GM18858 (cell line): Measurements from ENCODE around the gene KCNQ1.

Experiments
- ATAC-seq: cut with Tn5 transposase; IDR thresholded peaks from one replicate; pipeline ENCODE4 v1.9.1; 2021; ENCODE audit not compliant: unreplicated experiment

KCNQ1 gene

GRCh38 chr11:2519862-2520735 is 75.3 kb downstream of the KCNQ1 start:
- no peak for ATAC-seq

- ATAC-seq = no peak
Observed at GRCh38 chr11:2520736-2521035, 75.9 kb downstream of the KCNQ1 start.

DNA sequence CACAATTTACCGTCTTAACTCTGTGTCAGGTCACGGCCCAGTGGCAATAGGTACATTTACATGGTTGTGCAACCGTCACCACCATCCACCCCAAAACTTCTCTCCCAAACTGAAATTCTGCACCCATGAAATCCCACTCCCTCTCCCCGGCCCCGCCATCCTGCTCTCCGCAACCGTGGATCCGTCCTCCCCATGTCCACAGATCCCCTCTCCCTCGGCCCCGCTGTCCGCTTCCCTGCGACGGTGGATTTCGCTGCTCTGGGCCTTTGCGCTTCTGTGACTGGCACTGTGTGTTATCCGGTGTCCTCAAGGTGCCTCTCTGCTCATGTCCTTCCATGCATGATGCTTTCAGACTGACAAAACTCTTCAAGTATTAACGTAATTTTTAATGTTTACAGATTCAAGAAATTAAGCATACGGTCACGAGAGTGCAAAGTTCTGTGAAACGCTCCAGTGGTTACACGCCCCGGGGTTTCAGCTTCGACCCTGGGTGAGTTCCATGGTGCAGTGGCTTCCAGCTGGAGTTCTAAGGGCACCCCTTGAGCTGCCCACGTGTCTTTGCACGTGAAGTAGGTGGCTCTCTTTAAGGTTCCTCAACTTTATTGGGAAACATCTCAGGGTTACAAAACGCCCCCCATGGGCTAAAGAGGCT is 76.4 kb downstream of the KCNQ1 start:
- no peak for ATAC-seq

DNA sequence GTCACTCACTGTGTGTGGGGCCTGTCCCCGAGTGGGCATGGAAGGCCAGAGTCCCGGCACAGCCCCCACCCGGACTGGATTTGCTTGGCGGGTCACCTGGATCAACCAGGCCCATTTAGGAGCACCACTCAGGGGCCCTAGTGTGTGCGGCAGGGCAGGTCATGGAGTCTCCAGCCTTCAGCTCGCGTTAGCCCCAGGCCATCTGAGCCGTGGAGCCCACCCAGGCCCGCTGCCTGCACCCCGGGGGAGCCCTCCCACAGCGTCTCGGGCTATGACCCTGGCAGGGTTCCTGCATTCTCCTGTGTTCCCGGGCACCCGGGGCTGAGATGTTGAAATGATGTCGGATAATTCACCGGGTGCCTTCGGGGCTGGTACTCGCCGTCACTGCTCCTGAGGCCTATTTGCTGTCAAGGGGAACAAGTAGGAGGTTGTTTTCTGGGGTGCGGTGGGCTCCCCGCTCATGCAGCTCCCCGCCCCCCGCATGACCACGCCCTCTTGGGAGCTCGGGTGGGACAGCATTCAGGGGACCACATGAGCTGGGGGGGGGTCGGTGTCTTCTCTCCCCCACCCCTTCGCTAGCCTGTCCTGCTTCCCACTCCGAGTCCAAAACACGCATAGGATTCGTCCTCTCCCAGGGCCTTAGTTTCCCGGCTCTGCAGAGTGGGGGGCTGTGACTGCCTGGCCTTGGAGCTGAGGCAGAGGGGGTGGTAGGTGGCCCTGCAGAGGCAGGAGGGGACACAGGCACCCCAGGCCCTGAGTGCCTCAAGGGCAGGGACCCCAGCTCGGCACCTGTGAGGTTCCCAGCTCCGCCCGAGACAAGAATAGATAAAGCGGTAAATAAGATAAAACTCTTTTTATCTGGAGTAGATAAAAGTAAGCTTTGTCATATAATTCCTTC is 77.2 kb downstream of the KCNQ1 start:
- no peak for ATAC-seq

- ATAC-seq = no peak
Observed at GRCh38 chr11:2522631-2523255, 77.9 kb downstream of the KCNQ1 start.

DNA sequence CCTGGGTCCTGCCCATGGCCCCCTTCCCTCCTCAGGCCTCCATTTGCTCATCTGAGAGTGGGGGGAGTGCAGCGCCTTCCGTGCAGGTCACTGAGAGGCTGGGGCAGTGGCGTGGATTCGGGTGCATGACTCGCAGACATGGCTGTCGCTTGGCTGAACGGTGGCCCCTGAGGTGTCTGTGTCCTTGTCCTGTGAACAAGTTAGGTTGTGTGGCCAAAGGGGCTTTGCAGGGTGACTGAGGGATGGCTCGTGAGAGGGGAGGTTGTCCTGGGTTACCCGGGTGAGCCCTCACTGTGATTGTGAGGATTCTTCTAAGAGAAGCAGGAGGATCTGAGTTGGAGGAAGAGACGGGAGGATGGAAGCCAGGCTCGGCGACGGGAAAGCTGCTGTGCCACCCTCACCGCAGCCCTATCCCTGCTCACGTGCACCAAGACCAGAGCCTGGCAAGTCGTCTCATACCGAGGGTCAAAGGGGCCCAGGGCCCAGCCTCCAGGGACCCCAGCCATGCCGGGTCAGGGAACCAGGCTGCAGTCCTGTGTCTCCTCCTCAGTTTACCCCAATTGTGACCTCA is 79.1 kb downstream of the KCNQ1 start:
- no peak for ATAC-seq

GRCh38 chr11:2524446-2525165 is 79.8 kb downstream of the KCNQ1 start:
- no peak for ATAC-seq

GRCh38 chr11:2525166-2525861 is 80.5 kb downstream of the KCNQ1 start:
- ATAC-seq = no peak

GRCh38 chr11:2525941-2526807 is 81.4 kb downstream of the KCNQ1 start:
- no peak for ATAC-seq

- peak; percentile 68 for ATAC-seq
Observed at GRCh38 chr11:2526808-2527381, 82.1 kb downstream of the KCNQ1 start.

DNA sequence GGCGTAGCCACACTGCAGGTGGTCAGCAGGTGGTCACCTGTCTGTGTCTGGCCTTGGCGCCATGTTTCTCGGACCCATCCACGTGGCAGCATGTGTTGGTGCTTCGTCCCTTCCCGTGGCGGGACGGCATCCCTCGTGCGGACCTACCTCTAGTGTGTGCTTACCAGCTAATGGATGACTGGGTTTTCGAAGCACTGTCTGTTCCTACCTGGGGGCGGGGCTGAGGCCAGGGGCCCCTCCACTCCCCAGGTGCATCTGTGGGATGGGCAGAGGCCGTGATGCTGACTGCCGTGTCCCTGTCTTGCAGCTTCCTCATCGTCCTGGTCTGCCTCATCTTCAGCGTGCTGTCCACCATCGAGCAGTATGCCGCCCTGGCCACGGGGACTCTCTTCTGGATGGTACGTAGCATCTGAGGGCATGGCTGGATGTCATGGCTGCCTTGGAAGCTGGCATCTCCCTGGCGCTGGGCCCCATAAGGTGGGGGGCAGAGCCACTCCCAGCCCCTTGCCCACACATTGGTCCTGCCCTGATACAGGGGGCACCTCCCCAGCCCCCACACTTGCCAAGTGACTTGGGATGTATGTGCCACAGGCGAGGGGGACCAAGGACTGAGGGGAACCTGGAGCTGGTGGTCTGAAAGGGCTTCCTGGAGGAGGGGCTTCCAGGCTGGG is 82.9 kb downstream of the KCNQ1 start:
- ATAC-seq = no peak

DNA sequence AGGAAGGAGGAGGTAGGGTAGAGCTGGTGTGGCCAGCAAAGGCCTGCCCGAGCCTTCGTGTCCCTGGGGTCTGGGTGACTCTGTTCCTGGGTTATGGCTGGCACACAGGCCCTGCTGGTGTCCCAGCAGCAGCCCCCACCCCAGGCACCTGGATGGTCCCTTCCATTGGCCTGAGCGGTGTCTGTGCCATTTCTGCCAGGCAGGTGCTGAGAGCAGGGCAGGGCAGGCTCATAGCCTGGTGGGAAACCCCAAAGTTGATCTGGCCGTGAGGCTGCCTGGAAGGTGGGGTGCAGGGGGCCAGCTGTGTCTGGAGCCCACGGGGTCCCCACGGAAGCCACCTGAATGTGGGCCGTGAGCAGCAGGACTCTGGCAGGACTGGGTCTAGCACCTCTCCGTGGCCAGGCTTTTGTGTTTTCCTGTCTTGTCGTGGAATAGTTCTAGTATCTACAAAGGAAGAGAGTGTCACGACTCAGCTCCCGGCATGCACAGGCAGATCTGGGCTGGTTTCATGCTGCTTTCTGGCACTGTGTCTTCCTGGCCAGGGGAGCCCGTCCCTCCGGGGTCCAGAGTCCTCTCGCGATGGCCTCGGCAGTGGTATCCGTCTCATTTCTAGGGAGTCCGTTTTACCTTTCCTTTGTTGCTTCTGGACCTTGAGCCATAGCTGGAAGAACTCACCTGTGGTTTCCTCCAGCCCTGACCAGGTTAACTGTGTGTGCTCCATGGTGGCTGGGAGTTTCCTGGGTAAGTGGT is 83.7 kb downstream of the KCNQ1 start:
- ATAC-seq = no peak

DNA sequence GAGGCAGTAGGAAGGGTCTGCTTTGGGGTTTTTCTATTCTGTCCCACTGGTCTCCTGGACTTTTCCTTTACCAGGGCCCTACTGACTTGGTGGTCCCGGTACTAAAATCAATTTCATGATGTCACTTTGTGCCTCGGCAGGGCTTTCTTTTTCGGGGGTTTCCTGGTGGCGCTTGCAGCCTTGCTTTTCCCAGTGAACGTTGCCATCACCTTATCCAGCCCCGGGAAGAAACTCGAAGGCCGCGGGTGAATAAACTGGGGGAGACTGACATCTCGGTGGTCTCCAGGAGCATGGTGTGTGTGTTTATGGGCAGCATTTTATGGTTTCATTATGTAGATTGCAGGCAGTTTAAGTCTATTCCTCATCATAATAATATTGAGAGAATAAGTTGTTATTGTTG is 84.4 kb downstream of the KCNQ1 start:
- no peak for ATAC-seq

- ATAC-seq = no peak
Observed at GRCh38 chr11:2529636-2530035, 84.8 kb downstream of the KCNQ1 start.

GRCh38 chr11:2530131-2530854 is 85.5 kb downstream of the KCNQ1 start:
- no peak for ATAC-seq

DNA sequence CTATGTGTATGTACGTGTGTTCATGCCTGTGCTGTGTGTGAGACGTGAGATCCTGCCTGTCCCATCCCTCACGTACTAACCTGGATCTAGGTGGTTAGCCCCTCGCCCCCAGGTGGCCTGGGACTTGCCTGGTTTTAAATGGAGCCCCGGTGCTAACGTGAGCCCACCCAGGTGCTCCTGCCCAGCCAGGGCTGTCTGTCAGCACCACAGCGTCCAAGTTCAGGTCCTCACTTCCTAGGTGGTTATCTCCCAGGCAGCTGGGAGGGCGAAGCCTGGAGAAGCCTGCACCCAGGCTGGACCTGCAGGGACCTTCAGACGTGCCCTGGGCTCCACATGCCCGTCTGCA is 86.0 kb downstream of the KCNQ1 start:
- no peak for ATAC-seq
